A673 (cell line): ENCODE measurements around the gene ZSWIM3. TPM values are rescaled to one million over a fixed set of nuclear protein-coding genes. Genes with fewer than 3 reads are reported as not detected.

Source experiments
- BruUV-seq: library from RNA; stranded (reverse); fragments of 400-500 nt; replicated peaks from 2 replicates; lab custom pipeline; 2021; lab: Mats Ljungman, UMichigan
- CTCF ChIA-PET: fragments of 300-600 bp; sonication (Branson Sonifier 250); formaldehyde crosslinking; loops from one replicate; lab custom pipeline; 2022; ENCODE audit warnings: antibody characterized with exemption; lab: Charles Lee
- POLR2A ChIA-PET: fragments of 300-600 bp; sonication (Branson Sonifier 250); formaldehyde crosslinking; loops from one replicate; lab custom pipeline; 2022; ENCODE audit warnings: antibody characterized with exemption; ENCODE audit not compliant: low non-redundant PET; lab: Charles Lee
- DNase-seq: peaks from one replicate; pipeline ENCODE4 v3.0.0-alpha.2; 2015; ENCODE audit warnings: low spot score
- H3K27ac ChIP-seq: fragments of 200-600 bp; sonication (generic); 2 replicates; pipeline ENCODE4 v1.5.1; 2016; ENCODE audit warnings: mixed run types, low read depth, mild to moderate bottlenecking, mixed read lengths, antibody characterized with exemption, low read length; ENCODE audit not compliant: poor library complexity, severe bottlenecking
- H3K27me3 ChIP-seq: fragments of 200-600 bp; sonication (generic); replicated peaks from 2 replicates; pipeline ENCODE4 v1.6.1; 2017; ENCODE audit warnings: mixed run types, low read depth, mild to moderate bottlenecking, mixed read lengths, antibody characterized with exemption, low read length; ENCODE audit not compliant: insufficient read depth, poor library complexity
- H3K36me3 ChIP-seq: fragments of 200-600 bp; sonication (generic); 2 replicates; pipeline ENCODE4 v1.6.1; 2016; ENCODE audit warnings: mixed run types, mild to moderate bottlenecking, mixed read lengths, antibody characterized with exemption, low read length; ENCODE audit not compliant: insufficient read depth, poor library complexity, severe bottlenecking
- H3K4me1 ChIP-seq: fragments of 200-600 bp; sonication (generic); 2 replicates; pipeline ENCODE4 v1.6.1; 2017; ENCODE audit warnings: mixed run types, mild to moderate bottlenecking, mixed read lengths, antibody characterized with exemption, low read length; ENCODE audit not compliant: insufficient read depth, poor library complexity, severe bottlenecking
- H3K4me3 ChIP-seq: fragments of 200-600 bp; sonication (generic); 2 replicates; pipeline ENCODE4 v1.5.1; 2016; ENCODE audit warnings: low read depth, mixed run types, mild to moderate bottlenecking, mixed read lengths, low read length; ENCODE audit not compliant: poor library complexity, severe bottlenecking
- H3K9me3 ChIP-seq: fragments of 200-600 bp; sonication (generic); 2 replicates; pipeline ENCODE4 v1.6.1; 2016; ENCODE audit warnings: mixed run types, low read depth, mild to moderate bottlenecking, mixed read lengths, antibody characterized with exemption, low read length; ENCODE audit not compliant: poor library complexity, severe bottlenecking
- EZH2 ChIP-seq: fragments of 200-600 bp; sonication (generic); IDR thresholded peaks from 2 replicates; pipeline ENCODE4 v1.6.1; 2017; ENCODE audit warnings: borderline replicate concordance, low read depth, mild to moderate bottlenecking, mixed read lengths, antibody characterized with exemption, low read length; ENCODE audit not compliant: poor library complexity, severe bottlenecking
- intact Hi-C: fragments of 100-400 bp; cut with micrococcal nuclease; formaldehyde crosslinking; loops from one replicate; pipeline ENCODE4 v1.10.0; 2022; ENCODE audit not compliant: unreplicated experiment
- total RNA-seq: library from RNA; stranded (reverse); gene quantifications from 2 replicates; pipeline ENCODE4 v1.2.3, GENCODE V29; 2021
- TF ChIP-seq, protein P1 (sequence below): fragments of 300-800, 200-600 bp; sonication (generic); conservative IDR thresholded peaks from 2 replicates; pipeline ENCODE4 v1.5.1; 2017; ENCODE audit warnings: low read depth, mild to moderate bottlenecking, antibody characterized with exemption, low read length, moderate library complexity, mixed read lengths

ZSWIM3 gene
- total RNA-seq, 1 experiment from 2014 or later, result 2.6 TPM

DNA sequence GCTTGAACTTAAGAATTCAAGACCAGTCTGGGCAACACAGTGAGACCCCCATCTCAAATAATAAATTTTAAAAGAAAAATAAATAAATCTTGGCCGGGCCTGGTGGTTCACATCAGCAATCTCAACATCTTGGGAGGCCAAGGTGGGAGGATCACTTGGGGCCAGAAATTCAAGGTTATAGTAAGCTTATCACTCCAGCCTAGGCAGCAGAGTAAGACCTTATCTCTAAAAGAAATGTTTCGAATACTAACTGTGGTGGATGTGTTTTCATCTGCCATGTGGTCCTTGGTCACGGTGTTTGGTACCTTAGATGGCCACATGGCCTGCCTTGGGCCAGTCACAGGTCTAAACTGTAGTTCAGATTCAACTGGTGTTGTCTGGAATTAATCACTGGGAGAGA is 39.2 kb upstream of the ZSWIM3 start:
- Histone ChIP-seq H3K27me3 (no peaks in the 10 kb centered on the region), H3K36me3 (peaks cover 44% of the 10 kb centered on the region), H3K9me3 (no peaks in the 10 kb centered on the region), H3K27ac (no peak overlapping the region), H3K4me1 (peaks cover 6% of the 10 kb centered on the region), H3K4me3 (no peak overlapping the region)
- ChIA-PET CTCF (no interaction called here), POLR2A (no interaction called here)
- no peak for DNase-seq
- intact Hi-C loops, result no loop called here
- TF ChIP-seq, protein P1, sequence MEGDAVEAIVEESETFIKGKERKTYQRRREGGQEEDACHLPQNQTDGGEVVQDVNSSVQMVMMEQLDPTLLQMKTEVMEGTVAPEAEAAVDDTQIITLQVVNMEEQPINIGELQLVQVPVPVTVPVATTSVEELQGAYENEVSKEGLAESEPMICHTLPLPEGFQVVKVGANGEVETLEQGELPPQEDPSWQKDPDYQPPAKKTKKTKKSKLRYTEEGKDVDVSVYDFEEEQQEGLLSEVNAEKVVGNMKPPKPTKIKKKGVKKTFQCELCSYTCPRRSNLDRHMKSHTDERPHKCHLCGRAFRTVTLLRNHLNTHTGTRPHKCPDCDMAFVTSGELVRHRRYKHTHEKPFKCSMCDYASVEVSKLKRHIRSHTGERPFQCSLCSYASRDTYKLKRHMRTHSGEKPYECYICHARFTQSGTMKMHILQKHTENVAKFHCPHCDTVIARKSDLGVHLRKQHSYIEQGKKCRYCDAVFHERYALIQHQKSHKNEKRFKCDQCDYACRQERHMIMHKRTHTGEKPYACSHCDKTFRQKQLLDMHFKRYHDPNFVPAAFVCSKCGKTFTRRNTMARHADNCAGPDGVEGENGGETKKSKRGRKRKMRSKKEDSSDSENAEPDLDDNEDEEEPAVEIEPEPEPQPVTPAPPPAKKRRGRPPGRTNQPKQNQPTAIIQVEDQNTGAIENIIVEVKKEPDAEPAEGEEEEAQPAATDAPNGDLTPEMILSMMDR, result no peak
- no peak for TF ChIP-seq EZH2
- no TSS peak for BruUV-seq

DNA sequence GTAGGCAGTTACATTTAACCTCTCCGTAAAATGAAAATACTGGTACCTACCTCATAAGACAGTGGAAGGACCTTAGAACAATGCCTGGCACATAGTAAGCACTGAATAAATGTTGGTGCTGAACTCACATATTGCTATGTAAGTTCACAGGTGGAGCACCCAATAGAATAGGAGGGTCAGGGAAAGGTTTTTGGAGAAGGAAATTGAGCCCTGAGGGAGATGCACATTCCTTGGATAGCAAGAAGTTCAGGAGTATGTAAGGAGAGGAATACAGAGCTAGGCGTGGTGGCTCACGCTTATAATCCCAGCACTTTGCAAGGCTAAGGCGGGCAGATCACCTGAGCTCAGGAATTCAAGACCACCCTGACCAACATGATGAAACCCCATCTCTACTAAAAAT is 37.9 kb upstream of the ZSWIM3 start:
- ChIA-PET POLR2A (interaction anchor here (0.6 kb wide), 1 partner anchor 116 kb away, joined by 10 read pairs; no protein-coding TSS in a partner anchor), CTCF (no interaction called here)
- no peak overlapping the region for H3K27ac ChIP-seq
- peaks cover 31% of the 10 kb centered on the region for H3K36me3 ChIP-seq
- no peak for TF ChIP-seq EZH2
- TF ChIP-seq, protein P1, result no peak
- no TSS peak for BruUV-seq
- no peak overlapping the region for H3K4me3 ChIP-seq
- H3K27me3 ChIP-seq, result no peaks in the 10 kb centered on the region
- intact Hi-C loops, result no loop called here
- no peak for DNase-seq
- peaks cover 2% of the 10 kb centered on the region for H3K4me1 ChIP-seq
- H3K9me3 ChIP-seq, result no peaks in the 10 kb centered on the region

- no peaks in the 10 kb centered on the region for H3K27me3 ChIP-seq
- H3K9me3 ChIP-seq, result no peaks in the 10 kb centered on the region
- TF ChIP-seq, protein P1, result no peak
- TF ChIP-seq EZH2, result no peak
- H3K4me1 ChIP-seq, result no peaks in the 10 kb centered on the region
- H3K36me3 ChIP-seq, result peaks cover 7% of the 10 kb centered on the region
- DNase-seq, result no peak
- intact Hi-C loops, result loop anchor here (5.0 kb wide), 1 partner anchor 135 kb away; no protein-coding TSS in a partner anchor
- no peak overlapping the region for H3K4me3 ChIP-seq
- ChIA-PET CTCF (interaction anchor here (0.7 kb wide), 1 partner anchor 90 kb away, joined by 3 read pairs; the partner anchor contains the start of gene PLTP), POLR2A (interaction anchor here (0.7 kb wide), 1 partner anchor 9 kb away, joined by 5 read pairs; no protein-coding TSS in a partner anchor)
- H3K27ac ChIP-seq, result no peak overlapping the region
- no TSS peak for BruUV-seq
Observed at GRCh38 chr20:45821947-45822346, 35.5 kb upstream of the ZSWIM3 start.
